ENCODE measurements around the gene SCARF2. TPM values are rescaled to one million over a fixed set of nuclear protein-coding genes. Genes with fewer than 3 reads are reported as not detected.

SCARF2 gene
- total RNA-seq, 4 donors from 2014 or later = 2.8 to 11.3 (median 5.8) TPM

DNA sequence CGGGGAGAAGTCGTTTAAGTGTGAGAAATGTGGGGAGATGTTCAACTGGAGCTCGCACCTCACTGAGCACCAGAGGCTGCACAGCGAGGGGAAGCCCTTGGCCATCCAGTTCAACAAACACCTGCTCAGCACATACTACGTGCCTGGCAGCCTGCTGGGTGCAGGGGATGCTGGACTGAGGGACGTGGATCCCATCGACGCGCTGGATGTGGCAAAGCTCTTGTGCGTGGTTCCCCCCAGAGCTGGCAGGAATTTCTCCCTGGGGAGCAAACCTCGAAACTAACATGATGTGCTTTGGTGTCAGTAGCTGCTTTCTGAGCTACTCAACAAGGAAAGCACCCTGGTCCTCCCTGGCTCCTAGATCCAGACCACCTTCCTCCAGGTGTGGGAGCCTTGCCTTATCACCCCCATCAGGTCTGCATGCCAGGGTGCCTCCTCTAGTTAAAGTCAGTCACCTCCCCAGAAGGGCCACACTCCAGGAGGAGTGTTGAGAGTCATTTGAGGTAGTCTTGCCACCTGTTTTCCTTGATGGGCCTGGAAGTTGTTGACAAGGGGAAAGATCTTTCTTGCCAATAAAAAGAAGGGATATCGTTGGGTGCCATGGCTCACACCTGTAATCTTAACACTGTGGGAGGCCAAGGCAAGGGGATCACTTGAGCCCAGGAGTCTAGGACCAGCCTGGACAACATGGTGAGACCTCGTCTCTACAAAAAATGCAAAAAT lies 30.8 kb downstream of the SCARF2 start:
- H3K4me1 ChIP-seq = no peaks in the 10 kb centered on the region
- H3K36me3 ChIP-seq = peaks cover 43% of the 10 kb centered on the region
- TF ChIP-seq POLR2A (IDR thresholded peaks at IDR 0.05) = no peak
- TF ChIP-seq, protein P1, sequence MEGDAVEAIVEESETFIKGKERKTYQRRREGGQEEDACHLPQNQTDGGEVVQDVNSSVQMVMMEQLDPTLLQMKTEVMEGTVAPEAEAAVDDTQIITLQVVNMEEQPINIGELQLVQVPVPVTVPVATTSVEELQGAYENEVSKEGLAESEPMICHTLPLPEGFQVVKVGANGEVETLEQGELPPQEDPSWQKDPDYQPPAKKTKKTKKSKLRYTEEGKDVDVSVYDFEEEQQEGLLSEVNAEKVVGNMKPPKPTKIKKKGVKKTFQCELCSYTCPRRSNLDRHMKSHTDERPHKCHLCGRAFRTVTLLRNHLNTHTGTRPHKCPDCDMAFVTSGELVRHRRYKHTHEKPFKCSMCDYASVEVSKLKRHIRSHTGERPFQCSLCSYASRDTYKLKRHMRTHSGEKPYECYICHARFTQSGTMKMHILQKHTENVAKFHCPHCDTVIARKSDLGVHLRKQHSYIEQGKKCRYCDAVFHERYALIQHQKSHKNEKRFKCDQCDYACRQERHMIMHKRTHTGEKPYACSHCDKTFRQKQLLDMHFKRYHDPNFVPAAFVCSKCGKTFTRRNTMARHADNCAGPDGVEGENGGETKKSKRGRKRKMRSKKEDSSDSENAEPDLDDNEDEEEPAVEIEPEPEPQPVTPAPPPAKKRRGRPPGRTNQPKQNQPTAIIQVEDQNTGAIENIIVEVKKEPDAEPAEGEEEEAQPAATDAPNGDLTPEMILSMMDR (IDR thresholded peaks at IDR 0.05) = no peak
- TF ChIP-seq POLR2AphosphoS5 (IDR thresholded peaks at IDR 0.05) = no peak
- WGBS = 94% methylated on average over 12 of the region's 13 CpGs
- no peak overlapping the region for H3K4me3 ChIP-seq
- H3K27ac ChIP-seq = no peak overlapping the region
- H3K9me3 ChIP-seq = no peaks in the 10 kb centered on the region
- peak in 1 of 2 donors; percentile 59 for DNase-seq (ENCODE audit: low spot score in 2 of 2)
- H3K27me3 ChIP-seq = no peaks in the 10 kb centered on the region

DNA sequence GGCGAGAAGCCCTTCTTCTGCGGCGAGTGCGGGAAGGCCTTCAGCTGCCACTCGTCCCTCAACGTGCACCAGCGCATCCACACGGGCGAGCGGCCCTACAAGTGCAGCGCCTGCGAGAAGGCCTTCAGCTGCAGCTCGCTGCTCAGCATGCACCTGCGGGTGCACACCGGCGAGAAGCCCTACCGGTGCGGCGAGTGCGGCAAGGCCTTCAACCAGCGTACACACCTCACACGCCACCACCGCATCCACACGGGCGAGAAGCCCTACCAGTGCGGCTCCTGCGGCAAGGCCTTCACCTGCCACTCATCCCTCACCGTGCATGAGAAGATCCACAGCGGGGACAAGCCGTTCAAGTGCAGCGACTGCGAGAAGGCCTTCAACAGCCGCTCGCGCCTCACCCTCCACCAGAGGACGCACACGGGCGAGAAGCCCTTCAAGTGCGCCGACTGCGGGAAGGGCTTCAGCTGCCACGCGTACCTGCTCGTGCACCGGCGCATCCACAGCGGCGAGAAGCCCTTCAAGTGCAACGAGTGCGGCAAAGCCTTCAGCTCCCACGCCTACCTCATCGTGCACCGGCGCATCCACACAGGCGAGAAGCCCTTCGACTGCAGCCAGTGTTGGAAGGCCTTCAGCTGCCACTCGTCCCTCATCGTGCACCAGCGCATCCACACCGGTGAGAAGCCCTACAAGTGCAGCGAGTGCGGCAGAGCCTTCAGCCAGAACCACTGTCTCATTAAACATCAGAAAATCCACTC lies 31.5 kb downstream of the SCARF2 start:
- 96% methylated on average over 58 of the region's 62 CpGs for WGBS
- peak in 1 of 2 donors; percentile 65 for DNase-seq (ENCODE audit: low spot score in 2 of 2)
- Histone ChIP-seq H3K27me3 (no peaks in the 10 kb centered on the region), H3K9me3 (no peaks in the 10 kb centered on the region), H3K4me3 (no peak overlapping the region), H3K4me1 (no peaks in the 10 kb centered on the region), H3K36me3 (peaks cover 43% of the 10 kb centered on the region), H3K27ac (no peak overlapping the region)
- TF ChIP-seq EP300 (IDR thresholded peaks at IDR 0.05) (no peak), POLR2AphosphoS5 (IDR thresholded peaks at IDR 0.05) (no peak), POLR2A (IDR thresholded peaks at IDR 0.05) (no peak)
- TF ChIP-seq, protein P1 (IDR thresholded peaks at IDR 0.05) = no peak

DNA sequence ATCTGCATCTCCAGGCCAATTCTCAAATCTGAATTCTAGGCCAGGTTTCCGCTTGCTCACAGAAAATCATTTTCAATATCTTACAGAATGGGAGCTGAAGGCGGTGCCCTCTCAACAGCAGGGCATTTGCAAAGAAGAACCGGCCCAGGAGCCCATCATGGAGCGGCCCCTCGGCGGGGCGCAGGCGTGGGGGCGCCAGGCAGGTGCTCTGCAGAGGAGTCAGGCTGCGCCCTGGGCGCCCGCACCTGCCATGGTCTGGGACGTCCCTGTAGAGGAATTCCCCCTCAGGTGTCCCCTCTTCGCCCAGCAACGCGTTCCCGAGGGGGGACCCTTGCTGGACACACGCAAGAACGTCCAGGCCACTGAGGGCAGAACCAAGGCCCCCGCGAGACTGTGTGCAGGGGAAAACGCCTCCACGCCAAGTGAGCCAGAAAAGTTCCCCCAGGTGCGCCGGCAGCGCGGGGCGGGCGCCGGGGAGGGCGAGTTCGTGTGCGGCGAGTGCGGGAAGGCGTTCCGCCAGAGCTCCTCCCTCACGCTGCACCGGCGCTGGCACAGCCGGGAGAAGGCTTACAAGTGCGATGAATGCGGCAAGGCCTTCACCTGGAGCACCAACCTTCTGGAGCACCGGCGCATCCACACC lies 32.2 kb downstream of the SCARF2 start:
- Histone ChIP-seq H3K27ac (no peak overlapping the region), H3K27me3 (no peaks in the 10 kb centered on the region), H3K4me1 (no peaks in the 10 kb centered on the region), H3K36me3 (peaks cover 43% of the 10 kb centered on the region), H3K4me3 (no peak overlapping the region), H3K9me3 (no peaks in the 10 kb centered on the region)
- 93% methylated on average over 42 of the region's 45 CpGs for WGBS
- DNase-seq (ENCODE audit: low spot score in 2 of 2) = peak in 1 of 2 donors; percentile 71
- no peak for TF ChIP-seq POLR2A (IDR thresholded peaks at IDR 0.05)
- no peak for TF ChIP-seq POLR2AphosphoS5 (IDR thresholded peaks at IDR 0.05)
- TF ChIP-seq, protein P1 (IDR thresholded peaks at IDR 0.05) = no peak
- TF ChIP-seq EP300 (IDR thresholded peaks at IDR 0.05) = no peak

DNA sequence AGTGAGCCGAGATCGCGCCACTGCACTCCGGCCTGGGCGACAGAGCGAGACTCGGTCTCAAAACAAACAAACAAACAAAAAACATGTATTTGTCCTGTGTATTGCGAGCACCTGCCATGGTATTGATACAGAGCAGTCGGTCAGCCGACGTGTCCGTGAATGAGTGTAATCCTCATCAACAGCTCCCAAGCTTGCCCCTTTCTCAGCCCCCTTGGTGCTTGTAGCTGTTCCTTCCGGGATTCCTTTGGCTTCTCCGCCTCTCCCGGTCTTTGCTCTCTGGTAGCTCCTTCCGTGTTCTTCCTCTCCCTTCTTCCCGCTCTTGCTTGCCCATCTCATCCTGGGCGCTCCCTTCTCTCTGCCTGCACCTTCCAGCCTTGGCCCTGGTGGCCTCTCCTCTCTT lies 32.7 kb downstream of the SCARF2 start:
- 94% methylated on average over 18 of the region's 18 CpGs for WGBS
- Histone ChIP-seq H3K4me1 (no peaks in the 10 kb centered on the region), H3K4me3 (no peak overlapping the region), H3K27me3 (no peaks in the 10 kb centered on the region), H3K36me3 (peaks cover 43% of the 10 kb centered on the region), H3K27ac (no peak overlapping the region), H3K9me3 (no peaks in the 10 kb centered on the region)
- no peak for TF ChIP-seq POLR2AphosphoS5 (IDR thresholded peaks at IDR 0.05)
- TF ChIP-seq, protein P1 (IDR thresholded peaks at IDR 0.05) = no peak
- TF ChIP-seq POLR2A (IDR thresholded peaks at IDR 0.05) = no peak
- TF ChIP-seq EP300 (IDR thresholded peaks at IDR 0.05) = no peak
- peak in 1 of 2 donors; percentile 49 for DNase-seq (ENCODE audit: low spot score in 2 of 2)

DNA sequence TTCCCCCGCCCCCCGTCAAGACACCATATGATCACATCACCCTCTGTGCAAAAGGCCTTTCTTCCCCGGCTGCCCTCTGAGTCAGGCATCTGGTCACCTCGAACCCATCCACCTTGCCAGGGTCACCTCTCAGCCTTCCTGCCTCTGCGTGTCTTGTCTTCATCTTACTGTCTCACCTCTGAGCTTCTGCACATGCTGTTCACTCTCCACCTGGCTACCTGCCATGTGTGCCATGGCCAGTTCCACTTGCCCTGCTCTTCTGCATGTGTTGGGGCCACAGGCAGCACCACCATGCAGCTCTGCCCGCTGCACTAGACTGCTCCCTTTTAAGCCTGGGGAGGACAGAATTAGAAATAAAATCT lies 33.9 kb downstream of the SCARF2 start:
- no peak for TF ChIP-seq EP300 (IDR thresholded peaks at IDR 0.05)
- TF ChIP-seq, protein P1 (IDR thresholded peaks at IDR 0.05) = no peak
- TF ChIP-seq POLR2A (IDR thresholded peaks at IDR 0.05) = no peak
- TF ChIP-seq POLR2AphosphoS5 (IDR thresholded peaks at IDR 0.05) = no peak
- H3K36me3 ChIP-seq = peaks cover 43% of the 10 kb centered on the region
- WGBS = 83% methylated on average over 6 of the region's 6 CpGs

More for the DNA sequence above, 33.9 kb downstream of the SCARF2 start:
- no peaks in the 10 kb centered on the region for H3K4me1 ChIP-seq
- H3K27me3 ChIP-seq = no peaks in the 10 kb centered on the region
- no peak overlapping the region for H3K27ac ChIP-seq
- no peaks in the 10 kb centered on the region for H3K9me3 ChIP-seq
- no peak overlapping the region for H3K4me3 ChIP-seq
- peak in 1 of 2 donors; percentile 59 for DNase-seq (ENCODE audit: low spot score in 2 of 2)

All from suprapubic skin (tissue), 4 donors.